Upper lobe of right lung (tissue), 1 donor: ENCODE data around the gene CAMK2N1. TPM values are rescaled to one million over a fixed set of nuclear protein-coding genes. Genes with fewer than 3 reads are reported as not detected.

ENCODE experiments used
- ATAC-seq: fragments of 200-7000 bp; cut with Tn5 transposase; one replicate; pipeline ENCODE4 v1.9.1; 2020; ENCODE audit warnings: mild to moderate bottlenecking, moderate library complexity
- DNase-seq: peaks from one replicate; pipeline ENCODE4 v3.0.0-alpha.2; 2020
- H3K27ac ChIP-seq: fragments of 200-600 bp; one replicate; pipeline ENCODE4 v1.8.0; 2022
- H3K27me3 ChIP-seq: fragments of 200-600 bp; one replicate; pipeline ENCODE4 v1.8.0; 2022; ENCODE audit warnings: mild to moderate bottlenecking
- H3K36me3 ChIP-seq: fragments of 200-600 bp; one replicate; pipeline ENCODE4 v1.8.0; 2022
- H3K4me1 ChIP-seq: fragments of 200-600 bp; one replicate; pipeline ENCODE4 v1.8.0; 2022
- H3K4me3 ChIP-seq: fragments of 200-600 bp; one replicate; pipeline ENCODE4 v1.8.0; 2022; ENCODE audit warnings: mild to moderate bottlenecking
- H3K9me3 ChIP-seq: fragments of 200-600 bp; one replicate; pipeline ENCODE4 v1.8.0; 2022
- intact Hi-C: fragments of 100-400 bp; cut with DNase I; formaldehyde crosslinking; loops from one replicate; pipeline ENCODE4 v1.11.0; 2022
- total RNA-seq: library from RNA; stranded (reverse); fragmentation: NEBNext Ultra II Directional; extraction: Animal tissue kit (Norgen Biotek cat#: 25700); gene quantifications from one replicate; pipeline ENCODE4 v1.2.1, GENCODE V29; 2021
- TF ChIP-seq, protein P1 (sequence below): fragments of 200-600 bp; IDR thresholded peaks from one replicate; pipeline ENCODE4 v1.8.0; 2022; ENCODE audit warnings: antibody characterized with exemption
- donor health status: DM: no; HTN: yes; CAD: no; lungs with severe emphysema.

Gene CAMK2N1
- total RNA-seq, 1 donor from 2014 or later = 73.6 TPM

DNA sequence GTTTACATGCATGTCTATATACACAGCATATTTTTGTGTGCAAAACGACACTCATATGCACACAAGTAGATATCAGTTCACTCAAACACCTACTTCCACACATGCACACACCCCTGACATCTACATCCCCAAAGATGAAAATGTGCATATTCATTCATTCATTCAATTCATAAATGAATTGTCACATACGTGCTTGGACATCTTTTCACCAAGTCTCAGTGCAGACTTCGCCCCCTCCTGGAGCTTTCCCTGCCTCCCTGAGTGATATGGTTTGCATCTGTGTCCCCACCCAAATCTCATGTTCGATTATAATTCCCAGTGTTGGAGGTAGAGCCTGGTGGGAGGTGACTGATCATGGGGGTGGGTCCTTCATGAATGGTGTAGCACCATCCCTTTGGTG is 53.1 kb downstream of the CAMK2N1 start:
- H3K27me3 ChIP-seq = peaks cover 9% of the 10 kb centered on the region
- ATAC-seq (no peak), DNase-seq (no peak)
- no peaks in the 10 kb centered on the region for H3K4me1 ChIP-seq
- TF ChIP-seq, protein P1, sequence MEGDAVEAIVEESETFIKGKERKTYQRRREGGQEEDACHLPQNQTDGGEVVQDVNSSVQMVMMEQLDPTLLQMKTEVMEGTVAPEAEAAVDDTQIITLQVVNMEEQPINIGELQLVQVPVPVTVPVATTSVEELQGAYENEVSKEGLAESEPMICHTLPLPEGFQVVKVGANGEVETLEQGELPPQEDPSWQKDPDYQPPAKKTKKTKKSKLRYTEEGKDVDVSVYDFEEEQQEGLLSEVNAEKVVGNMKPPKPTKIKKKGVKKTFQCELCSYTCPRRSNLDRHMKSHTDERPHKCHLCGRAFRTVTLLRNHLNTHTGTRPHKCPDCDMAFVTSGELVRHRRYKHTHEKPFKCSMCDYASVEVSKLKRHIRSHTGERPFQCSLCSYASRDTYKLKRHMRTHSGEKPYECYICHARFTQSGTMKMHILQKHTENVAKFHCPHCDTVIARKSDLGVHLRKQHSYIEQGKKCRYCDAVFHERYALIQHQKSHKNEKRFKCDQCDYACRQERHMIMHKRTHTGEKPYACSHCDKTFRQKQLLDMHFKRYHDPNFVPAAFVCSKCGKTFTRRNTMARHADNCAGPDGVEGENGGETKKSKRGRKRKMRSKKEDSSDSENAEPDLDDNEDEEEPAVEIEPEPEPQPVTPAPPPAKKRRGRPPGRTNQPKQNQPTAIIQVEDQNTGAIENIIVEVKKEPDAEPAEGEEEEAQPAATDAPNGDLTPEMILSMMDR = no peak
- no peaks in the 10 kb centered on the region for H3K9me3 ChIP-seq
- no peak overlapping the region for H3K27ac ChIP-seq
- intact Hi-C loops = no loop called here
- H3K4me3 ChIP-seq = no peak overlapping the region
- no peaks in the 10 kb centered on the region for H3K36me3 ChIP-seq

Other genes starting within 250 kb of the CAMK2N1 start
- 0.09 TPM for gene VWA5B1, start 195.3 kb downstream of the CAMK2N1 start, total RNA-seq
- 34.5 TPM for gene MUL1, start 21.9 kb upstream of the CAMK2N1 start, total RNA-seq
- gene FAM43B, start 66.4 kb upstream of the CAMK2N1 start, total RNA-seq = 0.20 TPM
- 8.8 TPM for gene CDA, start 102.9 kb upstream of the CAMK2N1 start, total RNA-seq
- gene PINK1, start 147.2 kb upstream of the CAMK2N1 start, total RNA-seq = 62.5 TPM
- 161 TPM for gene DDOST, start 175.2 kb upstream of the CAMK2N1 start, total RNA-seq
- gene KIF17, start 231.8 kb upstream of the CAMK2N1 start, total RNA-seq = 4.6 TPM
- gene SH2D5, start 246.5 kb upstream of the CAMK2N1 start, total RNA-seq = 0.52 TPM